PC-9 (cell line): ENCODE measurements around the gene ULK1. TPM values are rescaled to one million over a fixed set of nuclear protein-coding genes. Genes with fewer than 3 reads are reported as not detected.

Experiments used
- BruUV-seq: library from RNA; stranded (reverse); fragments of 400-500 nt; replicated peaks from 2 replicates; lab custom pipeline; 2021; lab: Mats Ljungman, UMichigan
- CTCF ChIA-PET: fragments of 300-600 bp; sonication (Branson Sonifier 250); formaldehyde crosslinking; loops from one replicate; lab custom pipeline; 2022; ENCODE audit warnings: antibody characterized with exemption; lab: Charles Lee
- POLR2A ChIA-PET: fragments of 300-600 bp; sonication (Branson Sonifier 250); formaldehyde crosslinking; loops from one replicate; lab custom pipeline; 2022; ENCODE audit warnings: antibody characterized with exemption; ENCODE audit not compliant: unreplicated experiment; lab: Charles Lee
- DNase-seq, 2 experiments: peaks; one replicate each; pipeline versions ENCODE4 v3.0.0 to v3.0.0-alpha.2; 2015 to 2022; ENCODE audit warnings: mixed read lengths in 1 of 2
- H2AFZ ChIP-seq: fragments of 200-600 bp; sonication (generic); 2 replicates; pipeline ENCODE4 v1.8.1; 2017; ENCODE audit warnings: antibody characterized with exemption
- H3F3A ChIP-seq: fragments of 200-600 bp; sonication (generic); 2 replicates; pipeline ENCODE4 v1.8.1; 2017; ENCODE audit warnings: antibody characterized with exemption, mild to moderate bottlenecking, low read depth; ENCODE audit not compliant: insufficient read depth
- H3K27ac ChIP-seq: fragments of 200-600 bp; sonication (generic); 2 replicates; pipeline ENCODE4 v1.6.1; 2016; ENCODE audit warnings: mixed run types
- H3K27me3 ChIP-seq: fragments of 200-600 bp; sonication (generic); 2 replicates; pipeline ENCODE4 v1.6.1; 2016; ENCODE audit warnings: low read depth, mixed run types; ENCODE audit not compliant: insufficient read depth
- H3K36me3 ChIP-seq: fragments of 200-600 bp; sonication (generic); 2 replicates; pipeline ENCODE4 v1.6.1; 2016; ENCODE audit warnings: low read depth, mixed run types
- H3K4me1 ChIP-seq: fragments of 200-600 bp; sonication (generic); replicated peaks from 2 replicates; pipeline ENCODE4 v1.6.1; 2016; ENCODE audit warnings: mixed run types; ENCODE audit not compliant: insufficient read depth
- H3K4me2 ChIP-seq: fragments of 200-600 bp; sonication (generic); 2 replicates; pipeline ENCODE4 v1.6.1; 2017; ENCODE audit warnings: mixed run types
- H3K4me3 ChIP-seq: fragments of 200-600 bp; sonication (generic); 2 replicates; pipeline ENCODE4 v1.6.1; 2016; ENCODE audit warnings: mixed run types
- H3K79me2 ChIP-seq: fragments of 200-600 bp; sonication (generic); 2 replicates; pipeline ENCODE4 v1.6.1; 2017; ENCODE audit warnings: low read depth, mixed run types
- H3K9me2 ChIP-seq: fragments of 200-600 bp; sonication (generic); 2 replicates; pipeline ENCODE4 v1.8.1; 2017; ENCODE audit warnings: mild to moderate bottlenecking; ENCODE audit not compliant: insufficient read depth
- H3K9me3 ChIP-seq: fragments of 200-600 bp; sonication (generic); 2 replicates; pipeline ENCODE4 v1.8.1; 2016; ENCODE audit warnings: low read depth; ENCODE audit not compliant: insufficient read depth
- H4K20me1 ChIP-seq: fragments of 200-600 bp; sonication (generic); 2 replicates; pipeline ENCODE4 v1.8.1; 2017; ENCODE audit not compliant: insufficient read depth
- EZH2 ChIP-seq: fragments of 200-600 bp; sonication (generic); IDR thresholded peaks from 2 replicates; pipeline ENCODE4 v1.8.0; 2017; ENCODE audit warnings: antibody characterized with exemption, low read depth
- intact Hi-C: fragments of 100-400 bp; cut with micrococcal nuclease; formaldehyde crosslinking; loops from one replicate; pipeline ENCODE4 v1.10.0; 2022; ENCODE audit not compliant: unreplicated experiment
- total RNA-seq: library from RNA; stranded (reverse); gene quantifications from 2 replicates; pipeline ENCODE4 v1.2.3, GENCODE V29; 2021
- TF ChIP-seq, protein P1 (sequence below): fragments of 200-600 bp; sonication (generic); conservative IDR thresholded peaks from 2 replicates; pipeline ENCODE4 v1.6.1; 2017; ENCODE audit warnings: mixed run types, antibody characterized with exemption, mild to moderate bottlenecking, moderate library complexity

ULK1 gene
- total RNA-seq, 1 experiment from 2014 or later: 70.5 TPM

DNA sequence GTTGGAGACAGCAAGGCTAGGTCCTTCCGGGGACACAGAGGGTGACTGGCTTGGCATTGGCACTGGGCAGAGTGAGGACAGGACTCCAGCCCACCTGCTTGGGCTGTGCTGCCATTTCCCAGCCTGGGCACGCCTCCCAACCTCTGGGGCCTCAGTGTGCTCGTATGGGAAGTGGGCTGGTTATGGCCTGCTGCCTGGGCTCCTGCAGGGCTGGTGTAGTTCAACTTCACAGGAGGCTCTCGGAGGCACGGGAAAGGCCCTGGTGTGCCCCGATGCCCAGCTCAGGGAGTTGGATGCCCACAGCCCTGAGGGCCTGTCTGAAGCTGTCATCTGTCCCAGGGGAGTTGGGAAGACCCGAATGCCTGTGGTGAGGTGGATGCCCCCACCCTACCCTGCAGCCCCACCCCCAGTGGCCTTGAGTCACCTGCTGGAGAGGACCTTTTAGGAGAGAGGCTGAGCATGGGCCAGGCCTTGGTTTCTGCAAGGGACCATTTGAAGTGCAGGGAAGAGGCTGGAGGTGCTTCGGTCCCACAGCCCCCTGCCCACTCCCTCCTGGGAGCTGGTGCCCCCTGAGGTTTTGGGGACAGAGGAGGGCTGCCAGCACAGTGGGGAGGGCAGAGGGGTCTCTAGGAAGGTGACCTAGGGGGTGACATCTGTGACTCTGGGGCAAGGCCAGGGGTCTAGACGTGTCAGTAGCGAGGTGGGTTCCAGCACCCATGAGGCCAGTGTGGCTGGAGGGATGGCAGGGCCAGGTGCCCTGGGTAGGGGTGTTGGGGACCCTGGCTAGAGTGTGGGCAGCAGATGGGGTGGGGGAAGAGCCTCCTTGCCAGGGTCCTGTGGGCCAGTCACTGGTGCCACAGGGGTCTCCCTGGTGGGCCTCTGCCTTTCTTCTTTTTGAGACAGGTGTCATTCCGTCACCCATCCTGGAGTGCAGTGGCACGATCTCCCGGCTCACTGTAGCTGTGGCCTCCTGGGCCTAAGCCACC, 9.1 kb downstream of the ULK1 start:
- no peaks in the 10 kb centered on the region for H3K9me2 ChIP-seq
- no peak for DNase-seq
- H3K27ac ChIP-seq: no peak overlapping the region
- ChIA-PET CTCF (no interaction called here), POLR2A (no interaction called here)
- H3K36me3 ChIP-seq: 0 out of 2 replicates have a peak, but pooled peaks cover 5% of the 10 kb centered on the region
- BruUV-seq: no TSS peak
- no peak overlapping the region for H3K4me3 ChIP-seq
- H2AFZ ChIP-seq: no peak overlapping the region
- intact Hi-C loops: no loop called here
- H4K20me1 ChIP-seq: peaks cover 49% of the 10 kb centered on the region
- H3F3A ChIP-seq: peaks cover 7% of the 10 kb centered on the region; the same call in 1 of the 2 replicates
- H3K27me3 ChIP-seq: no peaks in the 10 kb centered on the region
- peaks cover 8% of the 10 kb centered on the region for H3K4me1 ChIP-seq
- TF ChIP-seq, protein P1, sequence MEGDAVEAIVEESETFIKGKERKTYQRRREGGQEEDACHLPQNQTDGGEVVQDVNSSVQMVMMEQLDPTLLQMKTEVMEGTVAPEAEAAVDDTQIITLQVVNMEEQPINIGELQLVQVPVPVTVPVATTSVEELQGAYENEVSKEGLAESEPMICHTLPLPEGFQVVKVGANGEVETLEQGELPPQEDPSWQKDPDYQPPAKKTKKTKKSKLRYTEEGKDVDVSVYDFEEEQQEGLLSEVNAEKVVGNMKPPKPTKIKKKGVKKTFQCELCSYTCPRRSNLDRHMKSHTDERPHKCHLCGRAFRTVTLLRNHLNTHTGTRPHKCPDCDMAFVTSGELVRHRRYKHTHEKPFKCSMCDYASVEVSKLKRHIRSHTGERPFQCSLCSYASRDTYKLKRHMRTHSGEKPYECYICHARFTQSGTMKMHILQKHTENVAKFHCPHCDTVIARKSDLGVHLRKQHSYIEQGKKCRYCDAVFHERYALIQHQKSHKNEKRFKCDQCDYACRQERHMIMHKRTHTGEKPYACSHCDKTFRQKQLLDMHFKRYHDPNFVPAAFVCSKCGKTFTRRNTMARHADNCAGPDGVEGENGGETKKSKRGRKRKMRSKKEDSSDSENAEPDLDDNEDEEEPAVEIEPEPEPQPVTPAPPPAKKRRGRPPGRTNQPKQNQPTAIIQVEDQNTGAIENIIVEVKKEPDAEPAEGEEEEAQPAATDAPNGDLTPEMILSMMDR: no peak
- no peak for TF ChIP-seq EZH2
- H3K4me2 ChIP-seq: no peak overlapping the region
- peaks cover 7% of the 10 kb centered on the region; the same call in 1 of the 2 replicates for H3K79me2 ChIP-seq
- H3K9me3 ChIP-seq: no peaks in the 10 kb centered on the region

DNA sequence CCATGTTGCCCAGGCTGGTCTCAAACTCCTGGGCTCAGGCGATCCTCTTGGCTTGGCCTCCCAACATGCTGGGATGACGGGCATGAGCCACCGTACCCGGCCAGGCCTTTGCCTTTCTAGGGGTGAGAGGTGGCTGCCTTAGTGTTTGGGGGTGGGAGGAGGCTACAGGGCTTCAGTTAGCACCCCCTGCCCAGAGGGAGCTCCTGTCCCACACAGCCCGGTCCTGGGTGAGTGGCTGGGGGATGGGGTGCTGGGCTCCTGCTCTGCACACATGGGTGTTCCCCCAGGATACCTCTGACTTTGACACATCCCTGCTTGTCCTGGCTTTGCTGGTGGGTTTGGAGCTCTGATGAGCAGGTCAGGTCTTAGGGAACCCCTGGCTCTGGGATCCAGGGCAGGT, 9.9 kb downstream of the ULK1 start:
- H3K4me3 ChIP-seq: no peak overlapping the region
- no peak overlapping the region for H2AFZ ChIP-seq
- DNase-seq: no peak
- no TSS peak for BruUV-seq
- peaks cover 7% of the 10 kb centered on the region; the same call in 1 of the 2 replicates for H3F3A ChIP-seq
- 0 out of 2 replicates have a peak, but pooled peaks cover 5% of the 10 kb centered on the region for H3K36me3 ChIP-seq
- TF ChIP-seq EZH2: no peak
- TF ChIP-seq, protein P1: no peak
- 0 out of 2 replicates have a peak, but pooled peaks cover 5% of the 10 kb centered on the region for H3K79me2 ChIP-seq
- peaks cover 49% of the 10 kb centered on the region for H4K20me1 ChIP-seq
- CTCF ChIA-PET: no interaction called here
- no peak overlapping the region for H3K27ac ChIP-seq
- intact Hi-C loops: no loop called here
- peaks cover 8% of the 10 kb centered on the region for H3K4me1 ChIP-seq
- POLR2A ChIA-PET: no interaction called here
- H3K27me3 ChIP-seq: no peaks in the 10 kb centered on the region
- H3K9me2 ChIP-seq: no peaks in the 10 kb centered on the region
- H3K9me3 ChIP-seq: no peaks in the 10 kb centered on the region
- no peak overlapping the region for H3K4me2 ChIP-seq

DNA sequence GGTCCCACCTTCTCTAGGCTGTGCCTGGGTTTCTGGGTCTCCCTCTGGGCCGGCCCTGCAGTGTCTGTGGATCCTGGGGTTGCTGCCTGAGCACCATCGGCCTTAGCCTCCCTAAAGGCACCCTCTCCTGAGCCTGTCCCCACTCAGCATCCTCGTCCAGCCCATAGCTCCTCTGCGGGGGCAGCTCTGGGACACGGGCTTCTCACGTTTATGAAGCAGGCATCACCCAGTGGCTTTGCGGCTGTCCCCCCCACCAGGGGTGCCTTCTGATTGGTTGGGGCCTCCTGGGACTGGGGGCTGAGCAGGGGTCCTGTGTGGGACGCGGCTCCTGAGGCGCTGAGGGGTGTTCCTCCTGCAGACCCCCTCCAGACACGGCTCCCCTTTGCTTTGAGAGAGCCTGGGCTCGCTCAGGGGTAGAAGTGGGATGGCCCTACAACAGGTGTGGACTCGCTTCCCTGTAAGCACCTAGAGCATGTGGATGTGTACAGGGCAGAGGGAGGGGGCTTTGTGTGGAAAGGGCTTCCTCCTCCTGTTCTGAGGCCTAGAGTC, 10.7 kb downstream of the ULK1 start:
- 0 out of 2 replicates have a peak, but pooled peaks cover 5% of the 10 kb centered on the region for H3K36me3 ChIP-seq
- H4K20me1 ChIP-seq: peaks cover 48% of the 10 kb centered on the region
- no peak overlapping the region for H3K4me3 ChIP-seq
- ChIA-PET CTCF (no interaction called here), POLR2A (no interaction called here)
- no peak for DNase-seq
- H3K4me1 ChIP-seq: peaks cover 6% of the 10 kb centered on the region
- intact Hi-C loops: no loop called here
- H3K4me2 ChIP-seq: no peak overlapping the region
- TF ChIP-seq, protein P1: no peak
- TF ChIP-seq EZH2: no peak
- H2AFZ ChIP-seq: no peak overlapping the region
- no peaks in the 10 kb centered on the region for H3K27me3 ChIP-seq
- H3K27ac ChIP-seq: no peak overlapping the region
- BruUV-seq: no TSS peak
- 0 out of 2 replicates have a peak, but pooled peaks cover 5% of the 10 kb centered on the region for H3K79me2 ChIP-seq
- no peaks in the 10 kb centered on the region for H3K9me3 ChIP-seq
- H3F3A ChIP-seq: peaks cover 7% of the 10 kb centered on the region; the same call in 1 of the 2 replicates
- no peaks in the 10 kb centered on the region for H3K9me2 ChIP-seq
